GM23338 (cell line): ENCODE measurements around the gene IMP3. TPM values are rescaled to one million over a fixed set of nuclear protein-coding genes. Genes with fewer than 3 reads are reported as not detected.

Experiments used
- ATAC-seq: fragments of 200-7000 bp; cut with Tn5 transposase; 3 replicates; pipeline ENCODE4 v1.9.1; 2020
- DNase-seq: peaks from one replicate; pipeline ENCODE4 v3.0.0-alpha.2; 2015; ENCODE audit warnings: low spot score
- H2AFZ ChIP-seq: fragments of 200-600 bp; sonication (generic); 2 replicates; pipeline ENCODE4 v1.8.0; 2016; ENCODE audit warnings: antibody characterized with exemption, mild to moderate bottlenecking, moderate library complexity
- H3F3A ChIP-seq: fragments of 200-600 bp; sonication (generic); replicated peaks from 2 replicates; pipeline ENCODE4 v1.8.0; 2017; ENCODE audit warnings: antibody characterized with exemption, mixed run types, low read depth
- H3K27ac ChIP-seq: fragments of 200-600 bp; sonication (generic); 2 replicates; pipeline ENCODE4 v1.6.1; 2016; ENCODE audit warnings: low read depth
- H3K27me3 ChIP-seq: fragments of 200-600 bp; sonication (generic); 2 replicates; pipeline ENCODE4 v1.8.0; 2016; ENCODE audit warnings: mild to moderate bottlenecking, mixed run types, moderate library complexity; ENCODE audit not compliant: insufficient read depth
- H3K36me3 ChIP-seq: fragments of 200-600 bp; sonication (generic); 2 replicates; pipeline ENCODE4 v1.8.0; 2016; ENCODE audit warnings: mild to moderate bottlenecking; ENCODE audit not compliant: insufficient read depth
- H3K4me1 ChIP-seq: fragments of 200-600 bp; sonication (generic); 2 replicates; pipeline ENCODE4 v1.8.0; 2016; ENCODE audit warnings: mild to moderate bottlenecking, moderate library complexity; ENCODE audit not compliant: insufficient read depth
- H3K4me2 ChIP-seq: fragments of 200-600 bp; sonication (generic); 2 replicates; pipeline ENCODE4 v1.7.1; 2017; ENCODE audit warnings: mixed run types
- H3K4me3 ChIP-seq: fragments of 200-600 bp; sonication (generic); 2 replicates; pipeline ENCODE4 v1.6.1; 2016; ENCODE audit warnings: mixed run types
- H3K79me2 ChIP-seq: fragments of 200-600 bp; sonication (generic); replicated peaks from 2 replicates; pipeline ENCODE4 v1.8.0; 2017; ENCODE audit warnings: mild to moderate bottlenecking; ENCODE audit not compliant: insufficient read depth
- H3K9me2 ChIP-seq: fragments of 200-600 bp; sonication (generic); 2 replicates; pipeline ENCODE4 v1.8.0; 2017; ENCODE audit not compliant: insufficient read depth
- H4K20me1 ChIP-seq: fragments of 200-600 bp; sonication (generic); replicated peaks from 2 replicates; pipeline ENCODE4 v1.8.0; 2017; ENCODE audit warnings: mild to moderate bottlenecking; ENCODE audit not compliant: insufficient read depth
- H3K27ac Mint-ChIP-seq: 2 replicates; pipeline ENCODE4 v1.8.0; 2020; ENCODE audit warnings: inconsistent platforms, mild to moderate bottlenecking, moderate library complexity, mixed read lengths
- H3K27me3 Mint-ChIP-seq: 3 replicates; pipeline ENCODE4 v1.8.0; 2022; ENCODE audit warnings: low read depth, mild to moderate bottlenecking, moderate library complexity, mixed read lengths, inconsistent platforms; ENCODE audit not compliant: insufficient read depth, poor library complexity
- H3K36me3 Mint-ChIP-seq: 3 replicates; pipeline ENCODE4 v1.8.0; 2021; ENCODE audit warnings: low read depth, mild to moderate bottlenecking, inconsistent platforms, moderate library complexity, mixed read lengths
- H3K4me1 Mint-ChIP-seq: 3 replicates; pipeline ENCODE4 v1.8.0; 2020; ENCODE audit warnings: mild to moderate bottlenecking, inconsistent platforms, mixed read lengths
- H3K4me3 Mint-ChIP-seq: 3 replicates; pipeline ENCODE4 v1.8.0; 2021; ENCODE audit warnings: moderate library complexity, mild to moderate bottlenecking, inconsistent platforms, mixed read lengths
- H3K9me3 Mint-ChIP-seq: 3 replicates; pipeline ENCODE4 v1.8.0; 2020; ENCODE audit warnings: moderate library complexity, mild to moderate bottlenecking, inconsistent platforms, mixed read lengths
- CREB1 ChIP-seq: fragments of 250-450 bp; sonication (Bioruptor Pico); IDR thresholded peaks from 2 replicates; pipeline ENCODE4 v1.5.0; 2020; ENCODE audit warnings: low read depth, mild to moderate bottlenecking, moderate library complexity
- CTCF ChIP-seq, 2 experiments: fragments of 200-600 bp in 1 of 2; sonication (generic) in 1 of 2; conservative IDR thresholded peaks; 2 replicates each; pipeline versions ENCODE4 v1.5.1 to v1.6.1; 2016 to 2017; ENCODE audit warnings: antibody characterized with exemption in 2 of 2, low read depth in 2 of 2, mild to moderate bottlenecking in 2 of 2, moderate library complexity in 1 of 2
- ETS1 ChIP-seq: IDR thresholded peaks from 2 replicates; pipeline ENCODE4 v1.6.1; 2016; ENCODE audit warnings: antibody characterized with exemption
- EZH2 ChIP-seq: fragments of 200-600 bp; sonication (generic); IDR thresholded peaks from one replicate; pipeline ENCODE4 v1.8.0; 2017; ENCODE audit warnings: antibody characterized with exemption, mild to moderate bottlenecking, low read depth; ENCODE audit not compliant: unreplicated experiment
- JUNB ChIP-seq: IDR thresholded peaks from one replicate; pipeline ENCODE4 v1.6.1; 2016; ENCODE audit warnings: antibody characterized with exemption; ENCODE audit not compliant: unreplicated experiment
- NANOG ChIP-seq: IDR thresholded peaks from 2 replicates; pipeline ENCODE4 v1.6.1; 2016; ENCODE audit warnings: antibody characterized with exemption, borderline replicate concordance
- POLR2AphosphoS5 ChIP-seq: IDR thresholded peaks from 2 replicates; pipeline ENCODE4 v1.6.1; 2016; ENCODE audit warnings: antibody characterized with exemption, low read depth
- STAT1 ChIP-seq: IDR thresholded peaks from one replicate; pipeline ENCODE4 v1.6.1; 2016; ENCODE audit warnings: antibody characterized with exemption; ENCODE audit not compliant: unreplicated experiment
- ZNF114 ChIP-seq: fragments of 250-450 bp; sonication (Bioruptor Pico); IDR thresholded peaks from 2 replicates; pipeline ENCODE4 v1.5.0; 2020; ENCODE audit warnings: mild to moderate bottlenecking, moderate library complexity
- ZNF331 ChIP-seq: fragments of 250-450 bp; sonication (Bioruptor Pico); IDR thresholded peaks from 2 replicates; pipeline ENCODE4 v1.5.0; 2020; ENCODE audit warnings: low read depth, mild to moderate bottlenecking, moderate library complexity
- ZNF462 ChIP-seq: fragments of 250-450 bp; sonication (Bioruptor Pico); IDR thresholded peaks from 2 replicates; pipeline ENCODE4 v1.5.0; 2020; ENCODE audit warnings: mild to moderate bottlenecking, moderate library complexity
- polyA plus RNA-seq: library from polyadenylated mRNA; unstranded; fragments of >200 nt; fragmentation: Nextera tagmentation; extraction: Ambion mirVana; gene quantifications from 2 replicates; pipeline ENCODE4 v1.2.1, GENCODE V29; 2016
- total RNA-seq: library from RNA; depleted of rRNA; stranded (reverse); fragments of >200 nt; shearing (Covaris generic); gene quantifications from 2 replicates; pipeline ENCODE4 v1.2.3, GENCODE V29; 2014

IMP3 gene
- total and polyA plus RNA-seq, 2 experiments from 2014 or later: 210 to 319 TPM

DNA sequence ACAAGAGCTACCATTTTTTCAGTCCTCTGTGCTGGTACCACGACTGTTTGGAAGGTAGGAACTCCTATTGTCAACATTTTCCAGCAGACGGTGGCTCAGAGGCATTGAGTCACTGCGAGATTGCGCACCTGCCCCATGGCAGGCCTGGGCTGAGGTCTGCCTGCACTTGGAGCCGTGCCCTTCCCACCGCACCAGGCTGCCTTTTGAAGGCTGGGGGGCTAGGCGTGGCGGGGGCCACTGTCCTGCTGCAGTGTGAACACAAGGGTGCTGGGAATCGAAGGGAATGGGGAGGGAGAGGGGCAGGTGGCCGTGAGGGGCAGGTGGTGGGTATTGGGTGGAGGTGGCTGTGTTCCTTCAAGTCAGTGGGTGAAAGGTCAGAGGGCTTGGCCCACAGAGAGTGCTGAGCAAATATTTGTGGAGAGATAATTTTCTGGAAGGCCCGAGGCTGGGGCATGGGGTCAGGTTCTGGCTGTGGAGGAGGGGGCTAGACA is 24.0 kb upstream of the IMP3 start (continued):
- TF ChIP-seq ETS1 (no peak), JUNB (no peak), POLR2AphosphoS5 (no peak)

DNA sequence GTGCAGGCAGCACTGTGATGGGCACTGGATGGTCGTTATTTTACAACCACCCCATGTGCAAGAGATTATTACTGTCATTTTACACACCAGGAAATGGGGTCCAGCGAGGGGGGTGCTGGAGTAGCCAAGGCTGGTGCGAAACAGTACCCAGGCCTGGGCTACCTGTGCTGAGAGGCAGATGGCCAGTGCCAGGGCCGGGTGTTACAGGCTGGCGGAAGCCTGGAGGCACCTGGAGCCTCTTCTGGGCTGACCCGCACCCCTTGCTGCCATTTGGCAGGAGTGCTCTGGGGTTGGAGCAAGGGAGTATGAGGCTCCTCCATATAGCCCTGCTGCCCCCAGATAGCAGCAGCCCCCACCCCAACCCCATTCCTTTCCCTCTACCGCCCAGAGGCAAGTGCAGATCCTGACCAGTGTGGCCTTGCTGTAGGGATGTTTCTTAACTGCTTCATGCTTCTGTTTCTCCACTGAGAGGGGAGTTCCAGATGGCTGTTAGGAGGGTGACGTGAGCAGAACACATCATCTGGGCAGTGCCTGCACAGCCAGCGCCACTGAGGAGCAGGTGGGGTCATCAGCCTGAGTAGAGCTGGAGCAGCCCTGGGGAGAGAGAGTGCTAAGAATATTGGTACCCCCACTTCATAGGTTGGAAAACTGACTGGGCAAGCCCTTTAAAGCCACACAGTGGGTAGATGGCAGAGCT is 22.9 kb upstream of the IMP3 start:
- Histone ChIP-seq H3K4me3 (no peak overlapping the region), H3K9me2 (no peaks in the 10 kb centered on the region), H3K27ac (no peak overlapping the region), H3K27me3 (no peaks in the 10 kb centered on the region), H3K4me2 (no peak overlapping the region), H2AFZ (no peak overlapping the region), H4K20me1 (peaks cover 10% of the 10 kb centered on the region), H3F3A (no peaks in the 10 kb centered on the region), H3K4me1 (no peaks in the 10 kb centered on the region; the same call in 1 of the 2 replicates), H3K79me2 (no peaks in the 10 kb centered on the region), H3K36me3 (no peaks in the 10 kb centered on the region)
- Mint-ChIP-seq H3K36me3 (peaks cover 7% of the 10 kb centered on the region; the same call in 2 of the 3 replicates), H3K4me3 (no peak overlapping the region), H3K27me3 (peaks cover 5% of the 10 kb centered on the region), H3K4me1 (peaks cover 11% of the 10 kb centered on the region), H3K27ac (no peak overlapping the region), H3K9me3 (no peaks in the 10 kb centered on the region; the same call in 2 of the 3 replicates)
- DNase-seq (no peak), ATAC-seq (no peak)
- TF ChIP-seq POLR2AphosphoS5: no peak
- no peak for TF ChIP-seq CTCF (conservative IDR thresholded peaks at IDR 0.05; ENCODE audit: low read depth in 2 of 2)
- TF ChIP-seq CREB1 (CRISPR knock-in tag): no peak
- TF ChIP-seq JUNB: no peak
- TF ChIP-seq ZNF114: no peak
- no peak for TF ChIP-seq ZNF331 (CRISPR knock-in tag)
- TF ChIP-seq ETS1: no peak
- no peak for TF ChIP-seq STAT1
- TF ChIP-seq ZNF462 (CRISPR knock-in tag): no peak
- no peak for TF ChIP-seq EZH2
- TF ChIP-seq NANOG: no peak
